Gastrocnemius medialis (tissue), 4 donors: ENCODE data around the gene SLC6A6. TPM values are rescaled to one million over a fixed set of nuclear protein-coding genes. Genes with fewer than 3 reads are reported as not detected.

ENCODE experiments used
- ATAC-seq, 2 donors: fragments of 150-250 bp; one replicate each; pipeline ENCODE4 v1.9.1; 2016
- DNase-seq, 2 donors: peaks; one replicate each; pipeline ENCODE4 v3.0.0-alpha.2; 2019
- H3K27ac ChIP-seq, 4 donors: fragments of 200-600 bp; sonication (generic); 1 replicate in 1 of 4; 2 replicates in 3 of 4; pipeline ENCODE4 v1.5.1; 2016 to 2018; ENCODE audit warnings: mild to moderate bottlenecking in 2 of 4, moderate library complexity in 1 of 4
- H3K27me3 ChIP-seq, 3 donors: fragments of 200-600 bp; sonication (generic) in 2 of 3; 1 replicate in 1 of 3; 2 replicates in 2 of 3; pipeline versions ENCODE4 v1.5.1 to v1.6.0; 2016 to 2019; ENCODE audit warnings: mild to moderate bottlenecking in 1 of 3, moderate library complexity in 1 of 3
- H3K36me3 ChIP-seq, 2 donors: fragments of 200-600 bp; sonication (generic) in 1 of 2; one replicate each; pipeline ENCODE4 v1.5.1; 2017 to 2018
- H3K4me1 ChIP-seq, 2 donors: fragments of 200-600 bp; sonication (generic) in 1 of 2; one replicate each; pipeline ENCODE4 v1.5.1; 2016 to 2017; ENCODE audit warnings: mild to moderate bottlenecking in 2 of 2
- H3K4me3 ChIP-seq, 4 donors: fragments of 200-600 bp; sonication (generic) in 3 of 4; 1 replicate in 1 of 4; 2 replicates in 3 of 4; pipeline ENCODE4 v1.5.1; 2016 to 2019; ENCODE audit warnings: mild to moderate bottlenecking in 2 of 4
- H3K9me3 ChIP-seq, 3 donors: fragments of 200-600 bp; sonication (generic) in 2 of 3; 1 replicate in 1 of 3; 2 replicates in 2 of 3; pipeline ENCODE4 v1.5.1; 2016 to 2019
- CTCF ChIP-seq, 5 experiments: fragments of 450-650 bp in 3 of 5; fragments of 200-600 bp in 2 of 5; sonication (generic) in 2 of 5; IDR thresholded peaks in 4 of 5; conservative IDR thresholded peaks in 1 of 5; 1 replicate in 4 of 5; 2 replicates in 1 of 5; pipeline ENCODE4 v1.5.1; 2016 to 2019; ENCODE audit warnings: antibody characterized with exemption in 5 of 5, mild to moderate bottlenecking in 3 of 5, moderate library complexity in 3 of 5
- POLR2A ChIP-seq, 2 donors: fragments of 450-650 bp; IDR thresholded peaks; one replicate each; pipeline ENCODE4 v1.6.1; 2017; ENCODE audit warnings: antibody characterized with exemption in 2 of 2, mild to moderate bottlenecking in 2 of 2, moderate library complexity in 2 of 2
- in situ Hi-C, 4 donors: fragments of 200-750 bp; cut with MboI; loops; one replicate each; pipeline versions ENCODE4 v1.15.0 to v1.8.0; 2017; ENCODE audit warnings: low sequenced_read_pairs in 4 of 4
- intact Hi-C: fragments of 100-400 bp; cut with DNase I; formaldehyde crosslinking; loops from one replicate; pipeline ENCODE4 v1.15.1; 2023; ENCODE audit warnings: low total_unique reads
- total RNA-seq, 4 donors: library from RNA; depleted of rRNA; stranded (reverse); fragments of >200 nt; gene quantifications; one replicate each; pipeline versions ENCODE4 v1.1.0 to v1.2.3, GENCODE V29; 2016

Gene SLC6A6
- total RNA-seq, 4 donors from 2014 or later: 42.1 to 119 (median 88.7) TPM

GRCh38 chr3:14366915-14367823 is 35.2 kb upstream of the SLC6A6 start:
- peaks cover 29 to 30% of the 10 kb centered on the region in 2 donors for H3K4me1 ChIP-seq
- in situ Hi-C loops: loop anchor here in 1 of 4 donors (10.0 kb wide), 1 partner anchor 102 kb away; no protein-coding TSS in a partner anchor
- no peak overlapping the region for H3K4me3 ChIP-seq
- no peak for TF ChIP-seq CTCF (IDR thresholded peaks at IDR 0.05 in 4 of 5, conservative IDR thresholded peaks at IDR 0.05 in 1 of 5)
- TF ChIP-seq POLR2A (IDR thresholded peaks at IDR 0.05): no peak
- H3K9me3 ChIP-seq: no peaks in the 10 kb centered on the region
- H3K27ac ChIP-seq: no peak overlapping the region
- no peaks in the 10 kb centered on the region for H3K27me3 ChIP-seq
- no peaks in the 10 kb centered on the region for H3K36me3 ChIP-seq
- ATAC-seq: no peak
- DNase-seq: no peak
- intact Hi-C loops: loop anchor here (5.0 kb wide), 1 partner anchor 105 kb away; no protein-coding TSS in a partner anchor

GRCh38 chr3:14368146-14368545 is 34.3 kb upstream of the SLC6A6 start:
- H3K4me1 ChIP-seq: peaks cover 39 to 40% of the 10 kb centered on the region in 2 donors
- no peak for DNase-seq
- intact Hi-C loops: loop anchor here (5.0 kb wide), 1 partner anchor 106 kb away; no protein-coding TSS in a partner anchor
- TF ChIP-seq POLR2A (IDR thresholded peaks at IDR 0.05) (no peak), CTCF (IDR thresholded peaks at IDR 0.05 in 4 of 5, conservative IDR thresholded peaks at IDR 0.05 in 1 of 5) (no peak)
- in situ Hi-C loops: loop anchor here in 1 of 4 donors (10.0 kb wide), 1 partner anchor 103 kb away; no protein-coding TSS in a partner anchor
- H3K36me3 ChIP-seq: no peaks in the 10 kb centered on the region
- H3K27me3 ChIP-seq: no peaks in the 10 kb centered on the region
- no peak overlapping the region for H3K27ac ChIP-seq
- H3K9me3 ChIP-seq: no peaks in the 10 kb centered on the region
- no peak for ATAC-seq
- H3K4me3 ChIP-seq: no peak overlapping the region

- intact Hi-C loops: loop anchor here (1.0 to 5.0 kb wide), 2 partner anchors 33 to 107 kb away; no protein-coding TSS in a partner anchor
- in situ Hi-C loops: loop anchor here in 1 of 4 donors (10.0 kb wide), 1 partner anchor 104 kb away; no protein-coding TSS in a partner anchor
- TF ChIP-seq CTCF (IDR thresholded peaks at IDR 0.05 in 4 of 5, conservative IDR thresholded peaks at IDR 0.05 in 1 of 5) (no peak), POLR2A (IDR thresholded peaks at IDR 0.05) (no peak)
Measured at GRCh38 chr3:14368885-14369284, 33.5 kb upstream of the SLC6A6 start.

GRCh38 chr3:14369675-14370669 is 32.4 kb upstream of the SLC6A6 start:
- in situ Hi-C loops: loop anchor here in 1 of 4 donors (10.0 kb wide), 1 partner anchor 105 kb away; no protein-coding TSS in a partner anchor
- peak; percentile 64 to 82 for DNase-seq
- peak overlapping the region; percentile 84 to 91 (median 85) for H3K27ac ChIP-seq

More at GRCh38 chr3:14368885-14369284, 33.5 kb upstream of the SLC6A6 start:
- Histone ChIP-seq H3K4me3 (no peak overlapping the region), H3K9me3 (no peaks in the 10 kb centered on the region), H3K27ac (peak overlapping the region in 1 of 4 donors; percentile 85), H3K4me1 (peaks cover 41 to 48% of the 10 kb centered on the region in 2 donors), H3K27me3 (no peaks in the 10 kb centered on the region), H3K36me3 (no peaks in the 10 kb centered on the region)
- no peak for DNase-seq
- ATAC-seq: no peak

More at GRCh38 chr3:14369675-14370669, 32.4 kb upstream of the SLC6A6 start:
- Histone ChIP-seq H3K9me3 (no peaks in the 10 kb centered on the region), H3K4me1 (peaks cover 50 to 58% of the 10 kb centered on the region in 2 donors), H3K27me3 (no peaks in the 10 kb centered on the region), H3K36me3 (no peaks in the 10 kb centered on the region), H3K4me3 (no peak overlapping the region)
- intact Hi-C loops: loop anchor here (1.0 to 5.0 kb wide), 5 partner anchors 34 to 108 kb away; no protein-coding TSS in a partner anchor
- TF ChIP-seq CTCF (IDR thresholded peaks at IDR 0.05 in 4 of 5, conservative IDR thresholded peaks at IDR 0.05 in 1 of 5): peak in 1 of 5 experiments; percentile 26
- peak; percentile 20 to 25 for TF ChIP-seq POLR2A (IDR thresholded peaks at IDR 0.05)
- ATAC-seq: peak; percentile 46 to 65
